ENCODE data around the gene RNF222.

Gene RNF222

DNA sequence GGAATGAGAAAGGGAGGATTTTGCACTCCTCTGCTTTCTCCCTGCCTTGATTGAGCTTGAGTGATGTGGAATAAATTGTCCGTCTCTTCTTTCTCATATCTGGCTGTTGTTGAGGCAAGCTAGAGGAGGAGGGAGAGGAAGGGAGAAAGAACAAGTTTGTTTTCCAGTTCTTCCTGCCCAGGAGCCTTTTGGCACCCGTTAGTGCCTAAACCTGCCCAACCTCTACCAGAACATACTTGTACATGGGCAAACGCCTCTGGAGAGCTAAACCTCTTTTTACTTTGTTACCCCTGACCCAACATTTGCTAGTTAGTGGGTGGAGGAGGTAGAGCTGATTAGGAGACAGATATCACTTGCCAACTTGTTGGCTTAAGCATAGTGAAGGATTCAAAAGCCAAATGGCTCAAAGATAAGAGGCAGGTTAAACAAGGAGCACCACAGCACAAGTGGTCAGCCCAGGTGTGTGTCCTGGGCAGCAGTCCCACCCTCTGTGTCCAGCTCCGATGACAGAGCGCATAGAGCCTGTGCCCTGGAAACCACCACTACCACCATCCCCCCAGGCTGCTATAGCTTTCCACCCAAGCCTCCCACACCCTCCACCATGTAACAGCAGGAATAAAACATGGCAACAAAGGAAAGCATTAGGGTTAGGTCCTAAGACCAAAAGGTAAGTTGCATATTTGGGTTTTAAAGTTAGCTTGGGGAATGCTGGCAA, 51.5 kb downstream of the RNF222 start:
- H2AFZ ChIP-seq (ENCODE audit: low read depth, low read length) = no peak overlapping the region

DNA sequence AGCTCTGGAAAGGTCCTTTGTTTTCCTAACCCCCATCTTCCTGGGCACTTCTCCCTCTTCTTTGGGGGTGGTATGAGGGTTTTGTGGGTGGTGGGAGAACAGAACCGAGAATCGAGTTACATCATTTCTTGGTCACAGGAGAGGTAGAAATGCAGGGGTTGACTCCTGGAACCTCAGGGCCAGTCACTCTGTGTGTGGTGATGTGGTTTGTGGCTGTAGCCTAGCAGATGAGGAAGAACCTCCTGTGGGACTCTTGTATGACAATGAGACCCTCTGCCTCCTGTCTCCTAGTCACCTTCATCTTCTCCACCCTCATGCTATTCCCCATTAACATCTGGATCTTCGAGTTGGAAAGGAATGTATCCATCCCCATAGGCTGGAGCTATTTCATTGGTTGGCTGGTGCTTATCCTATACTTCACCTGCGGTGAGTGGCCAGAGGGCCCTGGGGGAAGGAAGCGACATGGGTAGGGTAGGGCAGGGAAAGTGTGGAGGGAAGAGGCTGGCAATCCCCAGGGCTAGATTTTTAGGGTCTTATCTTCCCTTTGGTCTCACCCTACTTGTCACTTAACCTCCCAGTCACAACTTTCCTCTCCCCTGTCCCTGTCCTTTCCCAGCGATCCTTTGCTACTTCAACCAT, 52.5 kb downstream of the RNF222 start:
- Histone ChIP-seq H3K27ac (ENCODE audit: low read length) (no peak overlapping the region), H4K20me1 (ENCODE audit: insufficient read depth, low read length) (no peaks in the 10 kb centered on the region), H3K36me3 (ENCODE audit: insufficient read depth, low read length) (no peaks in the 10 kb centered on the region), H3K79me2 (ENCODE audit: insufficient read depth, low read length) (no peaks in the 10 kb centered on the region), H3K4me1 (ENCODE audit: insufficient read depth, low read length) (no peaks in the 10 kb centered on the region), H3K4me3 (ENCODE audit: low read depth in 1 of 2, low read length in 2 of 2) (no peak overlapping the region), H3K9ac (ENCODE audit: low read depth, low read length) (no peak overlapping the region), H3K4me2 (ENCODE audit: insufficient read depth, low read length) (no peak overlapping the region), H2AFZ (ENCODE audit: low read depth, low read length) (no peak overlapping the region), H3K9me3 (ENCODE audit: insufficient read depth, low read length, severe bottlenecking) (no peaks in the 10 kb centered on the region), H3K27me3 (ENCODE audit: insufficient read depth, low read length, poor library complexity) (peaks cover 8% of the 10 kb centered on the region)
- DNase-seq (no peak), ATAC-seq (ENCODE audit: insufficient read depth, low read depth) (0 out of 3 replicates have a peak, but pooled peaks have one; percentile 33)
- TF ChIP-seq EZH2 (IDR thresholded peaks at IDR 0.05; ENCODE audit: borderline replicate concordance, low read depth, low read length, severe bottlenecking) = no peak
- TF ChIP-seq, protein P1, sequence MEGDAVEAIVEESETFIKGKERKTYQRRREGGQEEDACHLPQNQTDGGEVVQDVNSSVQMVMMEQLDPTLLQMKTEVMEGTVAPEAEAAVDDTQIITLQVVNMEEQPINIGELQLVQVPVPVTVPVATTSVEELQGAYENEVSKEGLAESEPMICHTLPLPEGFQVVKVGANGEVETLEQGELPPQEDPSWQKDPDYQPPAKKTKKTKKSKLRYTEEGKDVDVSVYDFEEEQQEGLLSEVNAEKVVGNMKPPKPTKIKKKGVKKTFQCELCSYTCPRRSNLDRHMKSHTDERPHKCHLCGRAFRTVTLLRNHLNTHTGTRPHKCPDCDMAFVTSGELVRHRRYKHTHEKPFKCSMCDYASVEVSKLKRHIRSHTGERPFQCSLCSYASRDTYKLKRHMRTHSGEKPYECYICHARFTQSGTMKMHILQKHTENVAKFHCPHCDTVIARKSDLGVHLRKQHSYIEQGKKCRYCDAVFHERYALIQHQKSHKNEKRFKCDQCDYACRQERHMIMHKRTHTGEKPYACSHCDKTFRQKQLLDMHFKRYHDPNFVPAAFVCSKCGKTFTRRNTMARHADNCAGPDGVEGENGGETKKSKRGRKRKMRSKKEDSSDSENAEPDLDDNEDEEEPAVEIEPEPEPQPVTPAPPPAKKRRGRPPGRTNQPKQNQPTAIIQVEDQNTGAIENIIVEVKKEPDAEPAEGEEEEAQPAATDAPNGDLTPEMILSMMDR (IDR thresholded peaks at IDR 0.05; ENCODE audit: borderline replicate concordance, extremely low read depth, low read length, poor library complexity, severe bottlenecking) = no peak

More for the DNA sequence above, 51.5 kb downstream of the RNF222 start:
- DNase-seq (no peak), ATAC-seq (ENCODE audit: insufficient read depth, low read depth) (no peak)
- Histone ChIP-seq H3K79me2 (ENCODE audit: insufficient read depth, low read length) (no peaks in the 10 kb centered on the region), H3K4me3 (ENCODE audit: low read depth in 1 of 2, low read length in 2 of 2) (no peak overlapping the region), H3K9ac (ENCODE audit: low read depth, low read length) (no peak overlapping the region), H3K27ac (ENCODE audit: low read length) (no peak overlapping the region), H3K27me3 (ENCODE audit: insufficient read depth, low read length, poor library complexity) (peaks cover 8% of the 10 kb centered on the region), H3K4me2 (ENCODE audit: insufficient read depth, low read length) (no peak overlapping the region), H4K20me1 (ENCODE audit: insufficient read depth, low read length) (no peaks in the 10 kb centered on the region), H3K36me3 (ENCODE audit: insufficient read depth, low read length) (no peaks in the 10 kb centered on the region), H3K9me3 (ENCODE audit: insufficient read depth, low read length, severe bottlenecking) (no peaks in the 10 kb centered on the region), H3K4me1 (ENCODE audit: insufficient read depth, low read length) (no peaks in the 10 kb centered on the region)
- TF ChIP-seq EZH2 (IDR thresholded peaks at IDR 0.05; ENCODE audit: borderline replicate concordance, low read depth, low read length, severe bottlenecking) = no peak
- TF ChIP-seq, protein P1 (IDR thresholded peaks at IDR 0.05; ENCODE audit: borderline replicate concordance, extremely low read depth, low read length, poor library complexity, severe bottlenecking) = no peak

DNA sequence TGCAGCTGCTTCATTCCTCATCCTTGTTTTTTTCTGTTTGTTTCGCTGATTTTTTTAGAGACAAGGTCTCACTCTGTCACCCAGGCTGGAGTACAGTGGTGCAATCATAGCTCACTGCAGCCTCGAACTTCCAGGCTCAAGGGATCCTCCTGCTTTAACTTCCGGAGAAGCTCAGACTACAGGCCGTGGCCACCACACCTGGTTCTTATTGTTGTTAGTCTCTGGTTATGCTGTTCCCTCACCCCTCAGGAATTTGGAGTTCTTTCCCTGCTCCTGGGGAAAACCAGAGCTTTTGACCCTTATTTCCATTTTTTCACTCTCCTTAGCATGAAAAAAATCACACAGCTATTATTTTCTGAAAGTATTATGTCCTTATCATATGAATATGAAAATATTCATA, 56.2 kb downstream of the RNF222 start:
- no peaks in the 10 kb centered on the region for H3K36me3 ChIP-seq (ENCODE audit: insufficient read depth, low read length)
- H3K9ac ChIP-seq (ENCODE audit: low read depth, low read length) = no peak overlapping the region
- H3K4me2 ChIP-seq (ENCODE audit: insufficient read depth, low read length) = no peak overlapping the region
- DNase-seq (no peak), ATAC-seq (ENCODE audit: insufficient read depth, low read depth) (no peak)
- no peak for TF ChIP-seq EZH2 (IDR thresholded peaks at IDR 0.05; ENCODE audit: borderline replicate concordance, low read depth, low read length, severe bottlenecking)
- TF ChIP-seq, protein P1 (IDR thresholded peaks at IDR 0.05; ENCODE audit: borderline replicate concordance, extremely low read depth, low read length, poor library complexity, severe bottlenecking) = no peak
- no peak overlapping the region for H3K27ac ChIP-seq (ENCODE audit: low read length)
- peaks cover 8% of the 10 kb centered on the region for H3K27me3 ChIP-seq (ENCODE audit: insufficient read depth, low read length, poor library complexity)
- no peak overlapping the region for H3K4me3 ChIP-seq (ENCODE audit: low read depth in 1 of 2, low read length in 2 of 2)
- no peak overlapping the region for H2AFZ ChIP-seq (ENCODE audit: low read depth, low read length)
- no peaks in the 10 kb centered on the region for H3K4me1 ChIP-seq (ENCODE audit: insufficient read depth, low read length)
- H4K20me1 ChIP-seq (ENCODE audit: insufficient read depth, low read length) = no peaks in the 10 kb centered on the region
- H3K9me3 ChIP-seq (ENCODE audit: insufficient read depth, low read length, severe bottlenecking) = no peaks in the 10 kb centered on the region
- no peaks in the 10 kb centered on the region for H3K79me2 ChIP-seq (ENCODE audit: insufficient read depth, low read length)
